Measurements from ENCODE around the gene EVC2. TPM values are rescaled to one million over a fixed set of nuclear protein-coding genes. Genes with fewer than 3 reads are reported as not detected.
"Not testable (repeated sequence)": the region's sequence is repeated elsewhere in the genome, so short reads cannot be mapped to it uniquely, and the experiment has no call there.

EVC2 gene
- total RNA-seq, 1 donor from 2014 or later: 9.7 TPM

- DNase-seq: no peak
Measured at GRCh38 chr4:5742388-5742787, 34.0 kb upstream of the EVC2 start.

- DNase-seq: no peak
Measured at GRCh38 chr4:5738061-5738460, 29.7 kb upstream of the EVC2 start.

DNA sequence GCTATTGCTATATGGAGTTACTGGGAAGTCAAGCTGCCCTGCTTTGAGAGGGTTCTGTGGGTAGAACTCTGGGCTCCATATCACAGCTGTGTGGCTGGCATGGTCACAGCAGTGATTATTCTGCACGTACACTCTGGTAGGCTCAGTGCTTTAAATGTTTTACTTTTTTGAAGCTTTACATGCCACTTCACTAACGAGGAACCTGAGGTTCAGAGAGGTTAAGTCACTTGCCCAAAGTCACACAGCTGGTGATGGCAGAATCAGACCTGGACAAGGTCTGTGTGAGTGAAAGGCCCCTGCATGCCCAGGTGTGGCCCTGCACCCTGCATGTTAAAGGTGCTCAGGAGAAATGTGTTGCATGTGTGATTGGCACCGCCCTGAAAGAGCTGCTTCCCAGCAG, 27.1 kb upstream of the EVC2 start:
- no peak for DNase-seq

DNA sequence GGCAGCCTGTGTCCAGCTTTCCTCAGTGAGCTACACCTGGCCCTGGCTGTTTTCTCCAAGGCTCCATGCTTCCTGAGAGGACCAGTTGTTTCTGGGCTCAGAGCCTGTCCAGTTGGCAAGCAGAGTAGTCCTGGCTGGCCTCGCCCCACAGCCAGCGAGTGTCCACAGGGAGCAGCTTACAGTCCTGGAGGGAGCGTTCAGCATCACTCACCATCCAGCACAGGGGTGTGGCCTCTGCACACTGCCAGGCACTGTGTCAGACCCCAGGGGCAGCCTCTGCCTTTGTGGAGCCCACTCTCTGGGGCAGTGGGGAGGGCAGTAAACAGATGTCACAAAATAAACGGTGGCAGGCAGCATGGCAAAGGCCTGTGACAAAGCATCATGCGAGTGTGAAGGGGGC, 26.5 kb upstream of the EVC2 start:
- peak; percentile 4 for DNase-seq

- DNase-seq: no peak
Measured at GRCh38 chr4:5732158-5732557, 23.8 kb upstream of the EVC2 start.

DNA sequence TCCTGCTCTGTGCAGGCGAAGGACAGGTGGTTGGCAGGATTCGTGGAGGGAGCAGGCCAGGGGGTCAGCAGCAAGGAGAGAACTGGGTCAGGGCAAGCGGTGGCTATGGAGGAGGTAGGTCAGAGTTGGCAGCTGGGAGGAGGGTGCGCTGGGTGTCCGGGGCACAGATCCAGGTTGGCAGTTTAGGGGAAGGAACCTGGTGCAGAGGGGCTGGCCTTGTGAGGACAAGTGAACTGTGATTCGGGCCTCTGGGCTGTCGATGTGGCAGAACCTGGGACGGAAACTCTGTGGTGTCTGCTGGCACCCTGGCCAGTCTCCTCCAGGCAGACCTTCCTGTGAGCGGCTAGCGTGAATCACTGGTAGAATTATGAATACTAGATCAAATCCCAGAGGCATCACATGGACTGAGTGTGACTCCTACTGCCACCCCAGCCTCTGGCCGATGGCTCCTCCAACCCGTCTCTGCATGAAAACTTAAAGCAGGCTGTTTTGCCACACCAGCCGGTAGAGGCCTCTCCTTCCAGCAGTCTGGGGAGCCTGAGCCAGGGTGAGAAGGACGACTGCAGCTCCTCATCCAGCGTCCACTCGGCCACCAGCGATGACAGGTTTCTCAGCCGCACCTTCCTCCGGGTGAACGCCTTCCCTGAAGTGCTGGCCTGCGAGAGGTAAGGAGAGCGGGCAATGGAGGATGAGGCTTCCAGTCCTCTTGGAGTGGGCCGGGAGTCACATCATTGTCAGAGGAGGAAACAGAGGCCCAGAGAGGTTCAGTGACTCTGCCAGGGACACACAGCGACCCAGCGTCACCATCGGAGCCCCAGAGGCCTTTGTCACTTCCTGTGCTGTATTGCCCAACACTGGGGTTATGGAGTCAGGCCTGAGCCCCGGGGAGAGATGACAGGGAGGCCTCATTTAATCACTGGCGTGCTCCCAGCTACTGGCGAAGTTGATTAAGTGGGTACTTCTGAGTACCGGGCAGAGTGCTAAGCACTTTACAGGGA, 22.9 kb upstream of the EVC2 start:
- DNase-seq: no peak

- DNase-seq: no peak
Measured at GRCh38 chr4:5730436-5730835, 22.1 kb upstream of the EVC2 start.

- not testable (repeated sequence) for DNase-seq
Measured at GRCh38 chr4:5728412-5728811, 20.1 kb upstream of the EVC2 start.

- no peak for DNase-seq
Measured at GRCh38 chr4:5724377-5724776, 16.0 kb upstream of the EVC2 start.

DNA sequence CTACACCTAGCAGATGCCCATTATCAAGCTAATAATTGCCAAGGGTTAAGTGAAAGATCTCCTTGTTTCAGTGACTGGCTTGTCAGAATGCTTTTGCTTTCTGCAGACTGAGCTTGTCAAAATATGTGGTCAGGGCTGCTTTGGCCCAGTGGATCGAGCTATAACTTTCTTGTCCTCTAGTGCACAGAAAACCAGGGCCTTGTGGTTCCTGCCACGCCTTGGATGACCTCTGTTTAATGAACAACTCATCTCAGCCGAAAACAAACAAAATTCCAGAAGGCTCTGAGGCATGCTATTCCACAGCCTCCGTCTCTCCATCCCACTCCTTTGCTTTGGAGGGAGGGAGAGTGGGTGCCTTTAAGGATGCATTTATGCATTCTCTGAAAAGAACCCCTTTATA, 14.0 kb upstream of the EVC2 start:
- DNase-seq: no peak

DNA sequence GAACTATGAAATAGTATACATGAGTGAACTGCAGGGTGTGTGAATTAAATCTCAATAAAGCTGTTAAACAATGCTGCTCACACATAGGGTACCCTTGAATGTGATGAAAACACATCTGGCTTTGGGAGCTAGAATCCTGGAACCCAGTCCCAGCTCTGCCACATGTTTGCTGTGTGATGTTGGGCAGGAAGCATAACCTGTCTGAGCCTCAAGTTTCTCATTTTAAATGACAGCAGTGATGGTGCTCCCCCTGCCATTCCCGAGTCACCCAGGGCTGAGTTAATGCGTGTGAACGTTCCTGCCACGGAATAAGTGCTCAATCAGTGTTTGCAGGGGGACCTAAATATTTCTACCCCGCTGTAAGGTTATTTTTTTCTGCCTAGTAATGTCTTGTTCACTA, 13.6 kb upstream of the EVC2 start:
- no peak for DNase-seq

DNA sequence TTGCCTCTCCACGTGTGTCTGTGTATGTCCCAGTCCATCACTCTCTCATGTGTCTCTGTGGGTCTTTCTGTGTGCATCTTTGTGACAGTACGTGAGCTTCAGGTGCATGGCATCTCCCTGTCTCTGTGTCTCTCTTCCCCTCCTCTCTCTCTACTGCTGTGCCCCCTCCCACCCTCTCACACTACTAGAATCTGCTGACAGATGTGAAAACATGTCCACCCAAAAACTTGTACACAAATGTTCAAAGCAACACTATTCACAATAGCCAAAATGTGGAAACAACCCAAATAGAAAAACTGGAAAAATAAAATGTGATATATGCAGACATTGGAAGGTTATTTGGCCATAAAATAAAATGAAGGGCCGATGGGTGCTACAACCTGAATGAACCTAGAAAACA, 12.6 kb upstream of the EVC2 start:
- DNase-seq: no peak

DNA sequence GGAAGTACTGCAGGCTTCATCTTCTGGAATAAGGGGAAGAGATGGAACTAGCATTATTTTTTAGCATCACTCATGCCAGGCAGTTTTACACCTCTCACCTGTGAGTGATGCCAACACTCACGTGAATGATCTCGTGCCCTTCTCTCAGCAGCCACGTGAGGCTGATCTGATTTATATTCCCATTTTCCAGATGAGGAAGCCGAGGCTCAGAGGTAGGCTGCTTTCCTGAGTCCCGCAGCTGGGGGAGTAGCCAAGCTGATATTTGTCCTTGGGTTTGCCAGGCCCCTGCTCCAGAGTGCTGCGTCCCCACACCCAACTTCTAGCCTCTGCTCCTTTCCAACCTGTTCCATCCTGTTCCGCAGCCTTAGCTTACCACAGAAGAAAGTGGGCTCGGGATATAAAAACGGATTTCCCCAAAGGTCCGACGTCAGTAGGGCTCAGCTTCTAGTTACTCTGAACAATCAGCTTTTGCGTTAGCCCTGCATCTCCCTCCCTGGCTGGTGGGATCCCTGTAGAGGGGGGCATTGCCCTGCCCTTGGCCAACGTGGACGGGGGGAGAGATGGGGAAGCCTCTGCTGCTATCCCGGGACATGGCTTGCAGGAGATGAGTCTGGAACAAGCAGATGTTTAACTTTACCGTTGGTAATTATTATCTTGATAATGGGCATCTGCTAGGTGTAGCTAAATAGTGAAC, 11.9 kb upstream of the EVC2 start:
- no peak for DNase-seq

DNA sequence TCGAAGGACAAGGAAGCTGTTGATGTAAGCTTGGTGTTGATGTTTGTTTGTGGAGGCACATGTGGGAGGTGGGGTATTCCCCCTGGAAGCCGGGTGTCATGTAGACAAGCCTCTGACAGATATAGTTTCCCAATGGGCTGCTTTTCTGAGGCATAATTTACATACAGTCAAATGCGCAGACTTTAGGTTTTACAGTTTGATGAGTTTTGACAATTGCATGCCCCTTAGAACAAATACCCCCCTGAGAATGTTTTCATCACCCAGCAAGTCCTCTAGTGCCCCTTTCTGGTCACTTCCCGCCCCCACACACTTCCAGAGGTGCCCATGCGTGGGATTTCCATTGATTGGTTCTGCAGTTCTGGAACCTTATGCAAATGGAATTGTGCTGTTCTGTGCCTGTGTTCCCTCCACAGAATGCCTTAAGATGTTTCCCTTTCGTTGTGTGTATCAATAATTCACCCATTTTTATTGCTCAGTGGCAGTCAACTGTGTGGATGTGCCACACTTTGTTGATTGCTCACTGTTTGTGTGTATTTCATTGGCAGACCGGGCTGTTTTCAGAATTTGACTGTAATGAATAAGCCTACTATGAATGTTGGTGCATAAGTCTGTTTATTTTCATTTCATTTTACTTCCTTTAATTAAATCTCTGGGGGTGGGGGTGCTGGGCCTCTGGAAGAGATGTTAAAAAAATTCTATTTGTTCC, 11.1 kb upstream of the EVC2 start:
- DNase-seq: no peak

GRCh38 chr4:5718411-5718810, 10.1 kb upstream of the EVC2 start:
- DNase-seq: no peak

- no peak for DNase-seq
Measured at GRCh38 chr4:5717449-5718158, 9.2 kb upstream of the EVC2 start.

DNA sequence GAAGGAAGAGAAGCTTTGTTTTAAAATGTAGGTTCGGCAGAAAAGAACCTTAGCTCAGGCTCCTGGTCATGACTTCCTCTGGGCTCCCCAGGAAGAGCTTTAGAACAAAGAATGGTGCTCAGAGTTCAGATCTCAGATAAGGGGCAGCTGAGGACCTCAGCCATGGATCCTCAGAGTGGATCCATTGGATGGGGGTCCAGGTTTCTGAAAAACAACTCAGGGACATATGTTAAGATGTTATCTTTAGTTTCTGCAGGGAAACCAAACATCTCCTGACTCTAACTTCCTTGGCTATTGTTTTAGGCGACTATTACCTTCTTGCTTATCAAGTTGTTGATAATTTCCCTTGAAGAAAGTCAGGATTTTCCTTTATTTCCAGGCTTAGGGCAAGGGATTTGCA, 8.0 kb upstream of the EVC2 start:
- DNase-seq: no peak

DNA sequence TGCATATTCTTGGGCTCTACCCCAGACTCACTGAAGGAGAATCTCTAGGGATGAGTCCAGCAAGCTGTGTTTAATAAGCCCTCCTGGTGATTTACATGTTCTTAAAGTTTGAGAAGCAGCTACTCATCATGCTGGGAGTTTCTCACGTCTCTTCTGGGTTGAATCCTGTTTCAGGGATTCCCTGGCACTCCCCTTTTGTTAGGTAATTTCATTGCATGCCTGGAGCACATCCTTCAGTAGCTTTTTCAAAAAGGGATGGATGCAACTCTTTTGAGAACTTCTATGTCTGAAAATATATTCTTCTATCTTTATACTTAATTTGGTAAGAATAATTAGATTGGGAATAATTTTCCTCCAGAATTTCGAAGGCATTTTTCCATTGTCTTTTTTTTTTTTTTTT, 7.0 kb upstream of the EVC2 start:
- no peak for DNase-seq

- no peak for DNase-seq
Measured at GRCh38 chr4:5713861-5714260, 5.5 kb upstream of the EVC2 start.

- no peak for DNase-seq
Measured at GRCh38 chr4:5712931-5713330, 4.6 kb upstream of the EVC2 start.

GRCh38 chr4:5712517-5712916, 4.2 kb upstream of the EVC2 start:
- no peak for DNase-seq

DNA sequence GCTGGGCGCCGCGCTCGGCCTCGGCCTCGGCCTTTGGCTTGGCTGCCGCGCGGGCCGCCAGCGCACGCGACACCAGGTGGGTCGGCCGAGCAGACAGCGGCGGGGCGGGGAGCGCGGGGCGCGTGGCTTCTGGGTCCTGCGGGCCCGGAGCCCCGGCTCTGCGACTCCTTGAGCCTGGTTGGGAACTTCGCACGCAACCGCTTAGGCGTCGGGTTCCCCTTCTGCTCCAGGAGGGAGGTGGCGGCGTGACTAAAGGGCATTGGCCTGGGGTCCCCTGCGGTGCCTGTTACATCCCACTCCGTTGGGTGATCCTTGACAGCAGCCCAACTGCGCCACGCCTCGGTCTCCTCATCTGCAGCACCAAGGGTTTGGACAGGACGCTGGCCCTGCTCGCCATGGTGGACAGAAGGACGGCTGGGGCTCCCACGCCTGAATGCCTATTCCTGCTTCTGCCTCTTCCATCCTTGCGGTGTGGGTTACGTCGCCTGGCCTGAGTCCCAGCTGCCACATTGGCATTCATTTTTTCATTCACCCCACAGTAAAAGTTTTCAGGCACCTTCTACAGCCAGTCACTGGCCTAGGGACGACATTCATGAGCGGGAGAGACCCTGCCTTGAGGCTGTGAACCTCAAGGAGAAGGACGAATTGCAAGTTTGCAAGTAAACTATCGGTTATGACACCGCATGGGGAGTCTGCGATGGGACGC, 3.3 kb upstream of the EVC2 start:
- DNase-seq: peak; percentile 52
